Sigmoid colon (tissue), 7 donors: Measurements from ENCODE around the gene MAZ. TPM values are rescaled to one million over a fixed set of nuclear protein-coding genes. Genes with fewer than 3 reads are reported as not detected.
"Not testable (repeated sequence)": the region's sequence is repeated elsewhere in the genome, so short reads cannot be mapped to it uniquely, and the experiment has no call there.

Experiments used
- DNase-seq: peaks from one replicate; pipeline ENCODE4 v3.0.0-alpha.2; 2019
- H3K27ac ChIP-seq, 4 donors: fragments of 200-600 bp; sonication (generic); one replicate each; pipeline ENCODE4 v1.5.1; 2016 to 2019; ENCODE audit warnings: mild to moderate bottlenecking in 1 of 4
- H3K27me3 ChIP-seq, 3 donors: fragments of 200-600 bp; sonication (generic); one replicate each; pipeline ENCODE4 v1.5.1; 2019; ENCODE audit warnings: mild to moderate bottlenecking in 1 of 3
- H3K36me3 ChIP-seq, 4 donors: fragments of 200-600 bp; sonication (generic); one replicate each; pipeline ENCODE4 v1.5.1; 2016 to 2019
- H3K4me1 ChIP-seq, 4 donors: fragments of 200-600 bp; sonication (generic); one replicate each; pipeline ENCODE4 v1.5.1; 2017 to 2019
- H3K4me3 ChIP-seq, 4 donors: fragments of 200-600 bp; sonication (generic); one replicate each; pipeline ENCODE4 v1.5.1; 2017 to 2019; ENCODE audit warnings: mild to moderate bottlenecking in 2 of 4, moderate library complexity in 1 of 4
- H3K9me3 ChIP-seq, 4 donors: fragments of 200-600 bp in 3 of 4; sonication (generic) in 3 of 4; one replicate each; pipeline versions ENCODE4 v1.5.1 to v1.6.1; 2013 to 2019
- EP300 ChIP-seq, 4 donors: sonication (generic); formaldehyde crosslinking; IDR thresholded peaks; one replicate each; pipeline ENCODE4 v1.6.1; 2017; ENCODE audit warnings: antibody characterized with exemption in 4 of 4
- POLR2A ChIP-seq, 2 donors: fragments of 450-650 bp; IDR thresholded peaks; one replicate each; pipeline ENCODE4 v1.6.1; 2016; ENCODE audit warnings: antibody characterized with exemption in 2 of 2, mild to moderate bottlenecking in 2 of 2, moderate library complexity in 2 of 2
- POLR2AphosphoS5 ChIP-seq, 4 donors: sonication (generic); formaldehyde crosslinking; IDR thresholded peaks; one replicate each; pipeline ENCODE4 v1.6.1; 2017; ENCODE audit warnings: antibody characterized with exemption in 4 of 4
- WGBS, 2 donors: extraction: QIAGEN DNeasy Blood & Tissue Kit; methylation state at CpG; one replicate each; pipeline ENCODE4 v1.1.7; 2013; 5-methylcytosine and 5-hydroxymethylcytosine counted together
- intact Hi-C: fragments of 100-400 bp; cut with DNase I; formaldehyde crosslinking; loops from one replicate; pipeline ENCODE4 v1.15.1; 2023
- polyA plus RNA-seq, 3 donors: library from polyadenylated mRNA; stranded (reverse); fragments of 200-250 nt; gene quantifications; one replicate each; pipeline ENCODE4 v1.2.3, GENCODE V29; 2013
- total RNA-seq, 4 donors: library from RNA; depleted of rRNA; stranded (reverse); fragments of >200 nt; gene quantifications; one replicate each; pipeline ENCODE4 v1.1.0, GENCODE V29; 2016
- TF ChIP-seq, protein P1 (sequence below), 4 experiments: fragments of 450-650 bp in 3 of 4; fragments of 200-600 bp in 1 of 4; IDR thresholded peaks; one replicate each; pipeline ENCODE4 v1.5.1; 2016 to 2019; ENCODE audit warnings: antibody characterized with exemption in 4 of 4, mild to moderate bottlenecking in 3 of 4, moderate library complexity in 2 of 4
- donor health status: healthy with polysubstance abuse.
- donor health status: Bipolar disorder and iron deficiency.
- donor health status: healthy.

The MAZ gene
- 100 to 1,000 TPM in 1 of 4 donors, 10 to 100 TPM in 3; 59.6 to 102 (median 67.2) TPM for total RNA-seq
- polyA plus RNA-seq: 100 to 1,000 TPM; 137 to 226 (median 192) TPM

- intact Hi-C loops: no loop called here
- 1 to 2% methylated on average over 52 to 64 of the region's 67 CpGs for WGBS, 2 donors
- TF ChIP-seq, protein P1, sequence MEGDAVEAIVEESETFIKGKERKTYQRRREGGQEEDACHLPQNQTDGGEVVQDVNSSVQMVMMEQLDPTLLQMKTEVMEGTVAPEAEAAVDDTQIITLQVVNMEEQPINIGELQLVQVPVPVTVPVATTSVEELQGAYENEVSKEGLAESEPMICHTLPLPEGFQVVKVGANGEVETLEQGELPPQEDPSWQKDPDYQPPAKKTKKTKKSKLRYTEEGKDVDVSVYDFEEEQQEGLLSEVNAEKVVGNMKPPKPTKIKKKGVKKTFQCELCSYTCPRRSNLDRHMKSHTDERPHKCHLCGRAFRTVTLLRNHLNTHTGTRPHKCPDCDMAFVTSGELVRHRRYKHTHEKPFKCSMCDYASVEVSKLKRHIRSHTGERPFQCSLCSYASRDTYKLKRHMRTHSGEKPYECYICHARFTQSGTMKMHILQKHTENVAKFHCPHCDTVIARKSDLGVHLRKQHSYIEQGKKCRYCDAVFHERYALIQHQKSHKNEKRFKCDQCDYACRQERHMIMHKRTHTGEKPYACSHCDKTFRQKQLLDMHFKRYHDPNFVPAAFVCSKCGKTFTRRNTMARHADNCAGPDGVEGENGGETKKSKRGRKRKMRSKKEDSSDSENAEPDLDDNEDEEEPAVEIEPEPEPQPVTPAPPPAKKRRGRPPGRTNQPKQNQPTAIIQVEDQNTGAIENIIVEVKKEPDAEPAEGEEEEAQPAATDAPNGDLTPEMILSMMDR (IDR thresholded peaks at IDR 0.05): no peak
- TF ChIP-seq EP300 (IDR thresholded peaks at IDR 0.05) (no peak), POLR2AphosphoS5 (IDR thresholded peaks at IDR 0.05) (no peak), POLR2A (IDR thresholded peaks at IDR 0.05) (no peak)
Measured at GRCh38 chr16:29806099-29806579, at the start of gene MAZ. MAZ (plus strand) TSS chr16:29806529; CDS start chr16:29806702, 173 bp downstream.

DNA sequence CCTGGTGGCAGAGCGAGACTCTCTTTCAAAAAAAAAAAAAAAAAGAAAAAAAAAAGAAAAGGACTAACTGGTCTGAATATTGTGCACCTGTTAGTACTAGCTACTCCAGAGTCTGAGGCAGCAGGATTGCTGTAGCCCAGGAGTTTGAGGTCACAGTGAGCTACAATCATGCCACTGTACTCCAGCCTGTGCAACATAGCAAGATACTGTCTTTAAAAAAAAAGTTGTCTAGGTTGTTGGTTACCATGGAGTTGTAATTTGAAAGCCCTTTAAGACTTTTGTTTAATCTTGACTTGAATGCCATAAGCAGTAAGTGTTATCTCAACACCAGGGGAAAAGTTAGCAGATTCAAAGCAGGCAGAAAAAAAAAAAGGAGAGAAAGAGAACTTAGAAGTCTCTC is 49.7 kb upstream of the MAZ start:
- Histone ChIP-seq H3K27ac (no peak overlapping the region), H3K9me3 (no peaks in the 10 kb centered on the region), H3K4me3 (no peak overlapping the region), H3K36me3 (no peaks in the 10 kb centered on the region), H3K27me3 (no peaks in the 10 kb centered on the region), H3K4me1 (no peaks in the 10 kb centered on the region)
- no peak for DNase-seq
- TF ChIP-seq POLR2AphosphoS5 (IDR thresholded peaks at IDR 0.05) (no peak), POLR2A (IDR thresholded peaks at IDR 0.05) (no peak), EP300 (IDR thresholded peaks at IDR 0.05) (no peak)
- TF ChIP-seq, protein P1 (IDR thresholded peaks at IDR 0.05): no peak
- 30 to 62% methylated on average over 1 of the region's 1 CpG for WGBS, 2 donors
- intact Hi-C loops: no loop called here

More at GRCh38 chr16:29806099-29806579, at the start of gene MAZ:
- H3K9me3 ChIP-seq: no peaks in the 10 kb centered on the region
- peak within 1 kb of the TSS; percentile 94 to 99 (median 95) for H3K27ac ChIP-seq
- H3K4me3 ChIP-seq: peak within 1 kb of the TSS; percentile 66 to 76 (median 68)
- no peak for DNase-seq
- no peaks in the 10 kb centered on the region for H3K27me3 ChIP-seq
- H3K36me3 ChIP-seq: peaks cover 0 to 22% (median 8%) of the 10 kb centered on the region in 4 donors
- H3K4me1 ChIP-seq: peaks cover 0 to 50% (median 47%) of the 10 kb centered on the region in 4 donors

GRCh38 chr16:29757086-29757485 is 49.2 kb upstream of the MAZ start:
- H3K9me3 ChIP-seq, DNase-seq, H3K27ac ChIP-seq, H3K36me3 ChIP-seq, H3K4me3 ChIP-seq, H3K4me1 ChIP-seq, H3K27me3 ChIP-seq, intact Hi-C loops: not testable (repeated sequence)
- WGBS, 2 donors: 63 to 84% methylated on average over 8 of the region's 8 CpGs

DNA sequence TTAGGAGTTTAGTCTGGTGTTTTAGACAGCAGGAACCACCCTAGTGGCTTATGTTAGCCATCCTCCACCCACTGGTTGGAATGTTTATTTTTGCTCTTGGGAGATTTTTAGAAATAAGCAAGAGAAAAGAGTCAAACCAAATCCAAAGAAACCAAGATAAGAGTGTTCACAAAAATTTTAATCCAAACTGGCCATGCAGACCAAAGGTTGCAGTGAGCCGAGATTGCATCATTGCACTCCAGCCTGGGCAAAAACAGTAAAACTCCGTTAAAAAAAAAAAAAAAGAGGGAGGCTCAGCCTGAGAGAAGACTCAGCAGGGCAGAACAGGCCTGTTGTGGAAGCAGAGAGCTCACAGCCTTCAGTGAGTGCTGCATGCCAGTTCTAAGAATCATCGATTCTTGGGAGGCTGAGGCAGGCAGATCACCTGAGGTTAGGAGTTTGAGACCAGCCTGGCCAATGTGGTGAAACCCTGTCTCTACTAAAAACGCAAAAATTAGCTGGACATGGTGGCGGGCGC is 48.3 kb upstream of the MAZ start:
- H3K4me1 ChIP-seq: no peaks in the 10 kb centered on the region
- H3K9me3 ChIP-seq: no peaks in the 10 kb centered on the region
- no peaks in the 10 kb centered on the region for H3K27me3 ChIP-seq
- H3K27ac ChIP-seq: no peak overlapping the region
- TF ChIP-seq POLR2A (IDR thresholded peaks at IDR 0.05): no peak
- TF ChIP-seq POLR2AphosphoS5 (IDR thresholded peaks at IDR 0.05): no peak
- TF ChIP-seq, protein P1 (IDR thresholded peaks at IDR 0.05): no peak
- DNase-seq: no peak
- intact Hi-C loops: no loop called here
- 61 to 73% methylated on average over 6 of the region's 6 CpGs for WGBS, 2 donors
- no peaks in the 10 kb centered on the region for H3K36me3 ChIP-seq
- H3K4me3 ChIP-seq: no peak overlapping the region

DNA sequence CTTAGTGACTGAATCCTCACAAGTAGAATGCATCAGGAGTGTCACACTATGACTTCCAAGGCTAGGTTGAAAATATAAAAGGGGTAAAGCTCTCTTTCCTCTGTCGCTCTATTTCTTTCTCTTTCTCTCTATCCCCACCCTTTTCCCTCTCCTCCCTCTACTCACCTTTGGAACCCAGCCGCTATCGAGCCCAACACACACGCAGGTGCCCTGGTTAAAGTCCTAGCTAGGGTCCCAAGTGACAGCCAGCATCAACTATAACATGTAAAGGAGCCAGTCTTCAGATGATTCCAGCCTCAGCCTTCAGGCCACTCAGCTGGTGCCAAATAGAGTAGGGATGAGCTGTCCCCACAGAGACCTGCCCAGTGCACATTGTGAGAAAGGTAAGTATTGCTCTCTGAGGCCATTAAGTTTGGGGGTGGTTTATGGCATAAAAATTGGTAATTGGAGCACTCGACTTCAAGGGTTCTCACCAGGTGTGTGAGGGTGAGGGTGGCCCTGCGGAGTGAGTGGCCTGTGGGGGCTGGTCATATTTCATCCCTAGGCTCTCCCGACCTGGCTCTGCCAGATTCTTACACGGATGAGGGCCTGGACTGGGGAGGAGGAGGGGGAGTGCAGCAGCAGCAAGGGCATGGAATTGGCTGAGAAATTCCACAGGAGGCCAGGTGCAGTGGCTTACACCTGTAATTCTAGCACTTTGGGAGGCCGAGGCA is 45.6 kb upstream of the MAZ start:
- 13 to 74% methylated on average over 9 of the region's 9 CpGs for WGBS, 2 donors

GRCh38 chr16:29761280-29761651 is 45.1 kb upstream of the MAZ start:
- H3K27ac ChIP-seq, intact Hi-C loops, H3K4me1 ChIP-seq, H3K4me3 ChIP-seq, H3K36me3 ChIP-seq, H3K9me3 ChIP-seq, DNase-seq, H3K27me3 ChIP-seq: not testable (repeated sequence)
- WGBS, 2 donors: 19 to 65% methylated on average over 8 of the region's 8 CpGs

More for the DNA sequence above, 45.6 kb upstream of the MAZ start:
- Histone ChIP-seq H3K27ac (no peak overlapping the region), H3K4me1 (no peaks in the 10 kb centered on the region), H3K9me3 (no peaks in the 10 kb centered on the region), H3K4me3 (no peak overlapping the region), H3K36me3 (no peaks in the 10 kb centered on the region), H3K27me3 (no peaks in the 10 kb centered on the region)
- no peak for DNase-seq
- intact Hi-C loops: no loop called here
- TF ChIP-seq POLR2A (IDR thresholded peaks at IDR 0.05) (no peak), EP300 (IDR thresholded peaks at IDR 0.05) (no peak), POLR2AphosphoS5 (IDR thresholded peaks at IDR 0.05) (no peak)
- TF ChIP-seq, protein P1 (IDR thresholded peaks at IDR 0.05): no peak
